SJSA1 (cell line): ENCODE results near the gene SLC16A7. TPM values are rescaled to one million over a fixed set of nuclear protein-coding genes. Genes with fewer than 3 reads are reported as not detected.

Source experiments
- DNase-seq, 2 experiments: peaks; one replicate each; pipeline ENCODE4 v3.0.0-alpha.2; 2015 to 2020; ENCODE audit warnings: low spot score in 2 of 2, low read depth in 1 of 2
- H3K27ac ChIP-seq: fragments of 250-450 bp; sonication (Bioruptor Pico); 2 replicates; pipeline ENCODE4 v1.5.1; 2020; ENCODE audit warnings: mild to moderate bottlenecking, moderate library complexity
- H3K27me3 ChIP-seq: fragments of 250-450 bp; sonication (Bioruptor Pico); replicated peaks from 2 replicates; pipeline ENCODE4 v1.5.1; 2020; ENCODE audit warnings: mild to moderate bottlenecking, moderate library complexity
- H3K36me3 ChIP-seq: fragments of 250-450 bp; sonication (Bioruptor Pico); 2 replicates; pipeline ENCODE4 v1.5.1; 2020; ENCODE audit warnings: mild to moderate bottlenecking
- H3K4me1 ChIP-seq: fragments of 250-450 bp; sonication (Bioruptor Pico); replicated peaks from 2 replicates; pipeline ENCODE4 v1.6.1; 2021; ENCODE audit warnings: mild to moderate bottlenecking
- H3K4me3 ChIP-seq: fragments of 250-450 bp; sonication (Bioruptor Pico); 2 replicates; pipeline ENCODE4 v1.5.1; 2020; ENCODE audit warnings: mild to moderate bottlenecking
- H3K9me3 ChIP-seq: fragments of 250-450 bp; sonication (Bioruptor Pico); replicated peaks from 2 replicates; pipeline ENCODE4 v1.5.1; 2020; ENCODE audit warnings: mild to moderate bottlenecking
- total RNA-seq: library from RNA; depleted of rRNA; stranded (reverse); fragments of >200 nt; shearing (Covaris generic); gene quantifications from 2 replicates; pipeline ENCODE4 v1.2.3, GENCODE V29; 2014

SLC16A7 gene
- total RNA-seq, 1 experiment from 2014 or later: 11.7 TPM

GRCh38 chr12:59636945-59637691 lies 41.3 kb downstream of the SLC16A7 start:
- H3K4me3 ChIP-seq: no peak overlapping the region

DNA sequence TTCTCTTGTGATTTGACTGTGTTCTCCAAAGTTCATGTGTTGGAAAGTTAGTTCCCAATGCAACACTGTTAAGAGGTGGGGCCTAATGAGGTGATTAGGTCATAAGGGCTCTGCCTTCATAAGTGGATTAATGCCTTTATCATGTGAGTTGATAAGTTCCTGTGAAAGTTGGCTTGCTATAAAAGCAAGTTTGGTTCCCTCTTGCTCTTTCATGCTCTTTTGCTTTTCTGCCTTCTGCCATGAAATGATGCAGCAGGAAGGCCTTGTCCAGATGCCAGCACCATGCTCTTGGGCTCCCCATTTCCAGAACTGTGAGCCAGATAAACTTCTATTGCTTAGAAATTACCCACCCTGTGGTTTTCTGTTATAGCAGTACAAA lies 41.9 kb downstream of the SLC16A7 start:
- H3K36me3 ChIP-seq: no peaks in the 10 kb centered on the region
- no peaks in the 10 kb centered on the region for H3K27me3 ChIP-seq
- no peak overlapping the region for H3K4me3 ChIP-seq
- no peak for DNase-seq
- H3K4me1 ChIP-seq: no peaks in the 10 kb centered on the region
- H3K9me3 ChIP-seq: no peaks in the 10 kb centered on the region
- no peak overlapping the region for H3K27ac ChIP-seq

More at GRCh38 chr12:59636945-59637691, 41.3 kb downstream of the SLC16A7 start:
- Histone ChIP-seq H3K27me3 (no peaks in the 10 kb centered on the region), H3K9me3 (no peaks in the 10 kb centered on the region), H3K4me1 (no peaks in the 10 kb centered on the region), H3K27ac (no peak overlapping the region), H3K36me3 (no peaks in the 10 kb centered on the region)
- DNase-seq: no peak

- Histone ChIP-seq H3K36me3 (no peaks in the 10 kb centered on the region), H3K4me3 (no peak overlapping the region), H3K27ac (no peak overlapping the region), H3K27me3 (no peaks in the 10 kb centered on the region), H3K4me1 (no peaks in the 10 kb centered on the region), H3K9me3 (no peaks in the 10 kb centered on the region)
- DNase-seq: no peak
Observed at GRCh38 chr12:59643550-59643949, 47.7 kb downstream of the SLC16A7 start.

GRCh38 chr12:59645242-59645641 lies 49.4 kb downstream of the SLC16A7 start:
- no peak for DNase-seq
- Histone ChIP-seq H3K27ac (no peak overlapping the region), H3K4me3 (no peak overlapping the region), H3K27me3 (no peaks in the 10 kb centered on the region), H3K9me3 (no peaks in the 10 kb centered on the region), H3K4me1 (no peaks in the 10 kb centered on the region), H3K36me3 (no peaks in the 10 kb centered on the region)

- no peak for DNase-seq
- Histone ChIP-seq H3K27ac (no peak overlapping the region), H3K9me3 (no peaks in the 10 kb centered on the region), H3K27me3 (no peaks in the 10 kb centered on the region), H3K4me1 (no peaks in the 10 kb centered on the region), H3K4me3 (no peak overlapping the region), H3K36me3 (no peaks in the 10 kb centered on the region)
Observed at GRCh38 chr12:59646636-59647035, 50.8 kb downstream of the SLC16A7 start.

DNA sequence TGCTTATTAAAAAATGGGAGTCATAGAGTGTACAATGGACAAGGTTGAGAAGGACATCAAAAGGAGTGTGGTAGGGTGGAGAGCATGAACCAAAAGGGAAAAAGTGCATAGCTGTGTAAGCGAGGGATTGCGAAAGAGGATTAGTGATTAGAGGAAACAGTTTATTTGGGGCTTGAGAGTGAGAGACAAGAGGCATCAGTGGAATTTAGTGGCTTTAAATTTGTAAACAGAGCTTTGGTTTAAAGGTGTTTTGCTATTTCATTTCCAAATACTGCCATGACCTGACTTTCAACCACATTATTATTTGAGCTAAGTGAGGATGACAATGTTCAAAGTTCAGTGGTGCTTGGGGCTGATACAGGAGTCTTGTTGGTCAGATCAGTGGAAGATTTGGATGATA lies 53.4 kb downstream of the SLC16A7 start:
- no peak overlapping the region for H3K27ac ChIP-seq
- H3K4me3 ChIP-seq: no peak overlapping the region
- no peaks in the 10 kb centered on the region for H3K36me3 ChIP-seq
- H3K4me1 ChIP-seq: no peaks in the 10 kb centered on the region
- H3K9me3 ChIP-seq: no peaks in the 10 kb centered on the region
- no peaks in the 10 kb centered on the region for H3K27me3 ChIP-seq
- DNase-seq: no peak

DNA sequence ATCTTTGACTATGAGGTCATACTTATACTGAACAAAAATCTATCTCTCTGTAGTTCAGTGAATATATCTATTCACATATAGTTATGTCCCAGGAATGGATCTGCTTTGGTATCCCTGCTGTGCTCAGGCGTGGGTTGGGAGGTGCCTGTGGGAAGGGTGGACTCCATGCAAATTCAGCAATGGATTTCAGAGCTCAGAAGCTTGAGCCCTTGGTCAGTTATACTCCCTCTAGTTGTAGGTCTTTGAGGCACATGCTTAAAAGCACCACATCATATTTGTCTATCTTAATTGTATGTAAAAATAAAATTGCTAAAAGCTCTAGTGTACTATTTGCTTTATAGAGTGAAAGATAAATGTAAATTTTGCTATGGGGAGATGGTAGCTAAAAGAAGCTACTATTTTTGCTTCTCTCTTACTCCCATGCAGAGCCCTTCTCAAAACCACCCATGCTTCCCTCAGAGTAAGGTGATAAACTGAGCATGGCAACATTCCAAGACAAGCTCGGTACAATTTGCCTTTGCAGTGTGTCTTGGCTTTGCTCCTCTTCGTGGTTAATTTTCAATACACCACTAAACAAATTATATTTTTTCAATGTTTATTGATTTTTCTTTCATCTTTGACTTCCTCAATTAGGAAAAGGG lies 54.9 kb downstream of the SLC16A7 start:
- Histone ChIP-seq H3K36me3 (no peaks in the 10 kb centered on the region), H3K4me3 (no peak overlapping the region), H3K9me3 (no peaks in the 10 kb centered on the region), H3K4me1 (no peaks in the 10 kb centered on the region), H3K27me3 (no peaks in the 10 kb centered on the region), H3K27ac (no peak overlapping the region)
- no peak for DNase-seq

DNA sequence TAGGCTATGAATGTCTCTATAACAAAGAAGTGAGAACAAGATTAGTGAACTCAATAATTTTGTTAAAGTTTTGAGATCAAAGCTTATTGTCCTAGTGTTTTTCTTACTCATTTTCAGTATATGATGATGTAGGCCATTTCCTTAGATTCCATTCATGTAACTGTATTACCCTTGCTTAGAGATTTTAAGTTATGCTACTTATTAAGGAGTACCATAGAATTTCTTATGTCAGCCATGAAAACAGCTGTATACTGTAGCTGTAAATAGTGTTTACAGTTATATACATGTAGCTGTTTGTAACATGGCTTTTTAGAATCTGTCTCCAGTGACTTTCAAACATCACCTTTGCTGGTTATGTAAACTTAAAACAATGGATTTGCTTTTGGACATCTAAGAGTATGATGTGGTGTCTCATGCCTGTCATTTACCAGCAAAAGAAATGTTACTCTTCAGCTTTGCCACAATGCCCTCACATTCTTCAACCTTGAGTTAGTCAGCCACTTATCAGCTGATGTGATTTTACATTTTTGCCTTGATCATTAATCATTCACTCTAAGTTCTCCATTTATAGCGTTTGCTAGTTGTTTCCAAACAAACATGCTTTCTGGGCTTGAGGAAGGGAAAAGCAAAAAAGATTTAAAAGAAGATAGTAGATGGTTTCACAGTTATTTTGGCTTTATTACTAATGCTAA lies 55.5 kb downstream of the SLC16A7 start:
- no peak for DNase-seq
- Histone ChIP-seq H3K9me3 (no peaks in the 10 kb centered on the region), H3K27ac (no peak overlapping the region), H3K4me3 (no peak overlapping the region), H3K4me1 (no peaks in the 10 kb centered on the region), H3K27me3 (no peaks in the 10 kb centered on the region), H3K36me3 (no peaks in the 10 kb centered on the region)

DNA sequence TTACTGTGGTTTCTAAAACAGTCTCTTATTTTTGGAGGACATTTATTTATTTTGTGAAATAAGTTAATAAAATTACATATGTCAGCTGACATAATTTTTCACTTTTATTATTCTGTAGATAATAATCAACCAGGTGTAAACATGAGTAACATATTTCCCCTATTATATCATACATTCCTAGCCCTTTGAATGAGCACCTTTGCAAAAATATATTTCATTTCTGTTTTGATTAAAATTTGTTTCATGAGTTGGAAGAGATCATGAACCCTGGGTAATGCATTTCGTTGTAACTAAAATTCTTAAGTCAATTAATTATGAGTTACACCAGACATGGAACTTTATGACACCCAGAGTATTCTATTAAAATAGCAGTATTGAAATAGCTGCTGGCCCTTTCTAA lies 56.3 kb downstream of the SLC16A7 start:
- no peaks in the 10 kb centered on the region for H3K36me3 ChIP-seq

DNA sequence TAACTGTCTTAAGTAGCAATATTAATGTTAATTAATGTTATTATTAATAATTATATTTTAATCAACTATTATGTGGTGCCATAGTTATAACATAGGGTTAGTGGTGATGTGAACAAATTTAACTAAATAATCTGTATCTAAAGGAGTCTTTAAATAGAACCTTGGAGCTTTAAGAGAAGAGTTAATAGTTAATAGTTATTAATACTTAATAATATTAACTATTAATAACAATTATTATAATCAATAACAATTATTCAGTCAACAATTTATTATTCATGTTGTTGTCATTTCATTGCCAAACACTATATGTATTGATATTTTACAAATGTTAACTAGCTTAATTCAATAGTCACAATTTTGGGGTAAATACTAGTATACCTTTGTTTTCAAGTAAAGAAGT lies 58.2 kb downstream of the SLC16A7 start:
- H3K36me3 ChIP-seq: no peaks in the 10 kb centered on the region
- no peak for DNase-seq
- H3K9me3 ChIP-seq: no peaks in the 10 kb centered on the region
- no peaks in the 10 kb centered on the region for H3K27me3 ChIP-seq
- no peak overlapping the region for H3K27ac ChIP-seq
- no peak overlapping the region for H3K4me3 ChIP-seq
- H3K4me1 ChIP-seq: no peaks in the 10 kb centered on the region

More for the DNA sequence above, 56.3 kb downstream of the SLC16A7 start:
- Histone ChIP-seq H3K27me3 (no peaks in the 10 kb centered on the region), H3K4me3 (no peak overlapping the region), H3K27ac (no peak overlapping the region), H3K4me1 (no peaks in the 10 kb centered on the region), H3K9me3 (no peaks in the 10 kb centered on the region)
- no peak for DNase-seq

DNA sequence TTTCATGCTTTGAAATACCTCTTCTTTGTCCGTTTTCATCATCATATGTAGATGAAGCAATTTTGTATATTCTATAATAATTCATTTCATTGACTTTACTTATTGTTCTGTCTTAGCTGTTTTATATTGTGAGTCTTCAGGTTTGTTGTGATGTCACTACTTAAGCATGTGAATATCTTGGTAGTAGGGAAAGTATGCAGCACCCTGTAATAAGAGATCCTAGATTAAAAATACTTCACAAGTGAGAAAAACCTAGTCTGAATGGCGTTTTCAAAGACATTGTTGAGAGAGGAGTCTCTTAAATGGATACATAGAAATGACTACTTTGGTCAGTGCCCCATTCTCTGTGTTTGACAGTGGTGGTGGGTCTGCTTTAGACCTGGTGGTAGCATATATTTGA lies 61.4 kb downstream of the SLC16A7 start:
- Histone ChIP-seq H3K27me3 (no peaks in the 10 kb centered on the region), H3K4me1 (no peaks in the 10 kb centered on the region)
- DNase-seq: no peak

DNA sequence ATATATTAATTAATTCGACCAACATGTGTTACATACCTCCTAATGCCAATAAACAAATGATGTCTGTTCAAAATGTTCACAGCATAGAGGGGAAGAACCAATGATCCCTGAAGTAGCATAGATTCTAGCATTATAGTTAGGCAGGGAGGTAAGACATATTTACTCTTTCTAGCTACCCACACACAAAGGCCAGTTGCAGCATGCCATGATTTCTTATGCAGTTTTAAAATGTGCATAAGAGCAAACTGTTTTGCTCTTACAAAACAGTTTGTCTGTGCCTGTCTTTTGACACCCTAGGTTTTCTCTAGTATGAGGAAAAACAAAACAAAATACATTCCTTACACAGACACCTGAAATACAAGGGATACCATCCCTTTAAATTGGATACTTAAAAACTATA lies 61.9 kb downstream of the SLC16A7 start:
- Histone ChIP-seq H3K4me3 (no peak overlapping the region), H3K4me1 (no peaks in the 10 kb centered on the region), H3K27me3 (no peaks in the 10 kb centered on the region), H3K9me3 (no peaks in the 10 kb centered on the region), H3K27ac (no peak overlapping the region), H3K36me3 (no peaks in the 10 kb centered on the region)
- DNase-seq: no peak

More for the DNA sequence above, 61.4 kb downstream of the SLC16A7 start:
- no peak overlapping the region for H3K27ac ChIP-seq
- H3K4me3 ChIP-seq: no peak overlapping the region
- no peaks in the 10 kb centered on the region for H3K9me3 ChIP-seq
- no peaks in the 10 kb centered on the region for H3K36me3 ChIP-seq

GRCh38 chr12:59660148-59660547 lies 64.3 kb downstream of the SLC16A7 start:
- DNase-seq: no peak
- H3K4me1 ChIP-seq: no peaks in the 10 kb centered on the region
- no peaks in the 10 kb centered on the region for H3K9me3 ChIP-seq
- H3K27me3 ChIP-seq: no peaks in the 10 kb centered on the region
- H3K36me3 ChIP-seq: no peaks in the 10 kb centered on the region
- H3K4me3 ChIP-seq: no peak overlapping the region
- no peak overlapping the region for H3K27ac ChIP-seq

- no peak for DNase-seq
- Histone ChIP-seq H3K9me3 (no peaks in the 10 kb centered on the region), H3K27me3 (no peaks in the 10 kb centered on the region), H3K4me3 (no peak overlapping the region), H3K27ac (no peak overlapping the region), H3K4me1 (no peaks in the 10 kb centered on the region), H3K36me3 (no peaks in the 10 kb centered on the region)
Observed at GRCh38 chr12:59660921-59661597, 65.2 kb downstream of the SLC16A7 start.
